ENCODE measurements around the gene LRWD1. TPM values are rescaled to one million over a fixed set of nuclear protein-coding genes. Genes with fewer than 3 reads are reported as not detected.

Gene LRWD1
- total RNA-seq, 1 experiment from 2014 or later: 39.6 TPM

DNA sequence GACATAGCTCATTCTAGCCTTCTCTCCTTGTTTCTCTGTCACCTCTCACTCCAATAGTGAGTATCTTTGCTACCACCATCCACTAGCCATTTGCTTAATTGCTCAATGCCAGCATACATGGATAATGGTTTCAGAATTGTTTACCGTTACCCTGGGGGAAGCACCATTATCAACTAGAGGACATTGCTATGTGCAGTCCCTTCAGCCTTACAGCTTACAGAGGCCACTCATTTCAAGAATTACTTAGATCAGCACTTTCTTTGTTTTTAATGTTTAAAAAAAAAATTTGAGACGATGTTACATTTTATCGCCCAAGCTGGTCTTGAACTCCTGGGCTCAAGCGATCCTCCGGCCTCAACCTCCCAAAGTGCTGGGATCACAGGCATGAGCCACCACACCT lies 46.2 kb upstream of the LRWD1 start:
- no peaks in the 10 kb centered on the region for H3K27me3 Mint-ChIP-seq (ENCODE audit: low read depth)
- H3K4me1 Mint-ChIP-seq: no peaks in the 10 kb centered on the region
- DNase-seq (ENCODE audit: low spot score) (no peak), ATAC-seq (no peak)
- H3K4me3 Mint-ChIP-seq: no peak overlapping the region
- H3K27ac Mint-ChIP-seq: no peak overlapping the region
- TF ChIP-seq SP1 (CRISPR knock-in tag; conservative IDR thresholded peaks at IDR 0.05) (no peak), ZNF121 (CRISPR knock-in tag; IDR thresholded peaks at IDR 0.05) (no peak), ZNF138 (CRISPR knock-in tag; conservative IDR thresholded peaks at IDR 0.05) (no peak), TEAD1 (CRISPR knock-in tag; IDR thresholded peaks at IDR 0.05) (no peak), SOX15 (CRISPR knock-in tag; IDR thresholded peaks at IDR 0.05) (no peak), RORB (CRISPR knock-in tag; IDR thresholded peaks at IDR 0.05) (no peak), ZNF232 (CRISPR knock-in tag; IDR thresholded peaks at IDR 0.05) (no peak), NFYB (CRISPR knock-in tag; conservative IDR thresholded peaks at IDR 0.05; ENCODE audit: low read depth) (no peak)
- TF ChIP-seq, protein P1, sequence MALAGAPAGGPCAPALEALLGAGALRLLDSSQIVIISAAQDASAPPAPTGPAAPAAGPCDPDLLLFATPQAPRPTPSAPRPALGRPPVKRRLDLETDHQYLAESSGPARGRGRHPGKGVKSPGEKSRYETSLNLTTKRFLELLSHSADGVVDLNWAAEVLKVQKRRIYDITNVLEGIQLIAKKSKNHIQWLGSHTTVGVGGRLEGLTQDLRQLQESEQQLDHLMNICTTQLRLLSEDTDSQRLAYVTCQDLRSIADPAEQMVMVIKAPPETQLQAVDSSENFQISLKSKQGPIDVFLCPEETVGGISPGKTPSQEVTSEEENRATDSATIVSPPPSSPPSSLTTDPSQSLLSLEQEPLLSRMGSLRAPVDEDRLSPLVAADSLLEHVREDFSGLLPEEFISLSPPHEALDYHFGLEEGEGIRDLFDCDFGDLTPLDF (CRISPR knock-in tag; IDR thresholded peaks at IDR 0.05): no peak
- TF ChIP-seq, protein P2, sequence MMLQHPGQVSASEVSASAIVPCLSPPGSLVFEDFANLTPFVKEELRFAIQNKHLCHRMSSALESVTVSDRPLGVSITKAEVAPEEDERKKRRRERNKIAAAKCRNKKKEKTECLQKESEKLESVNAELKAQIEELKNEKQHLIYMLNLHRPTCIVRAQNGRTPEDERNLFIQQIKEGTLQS (CRISPR knock-in tag; conservative IDR thresholded peaks at IDR 0.05): no peak
- TF ChIP-seq, protein P3, sequence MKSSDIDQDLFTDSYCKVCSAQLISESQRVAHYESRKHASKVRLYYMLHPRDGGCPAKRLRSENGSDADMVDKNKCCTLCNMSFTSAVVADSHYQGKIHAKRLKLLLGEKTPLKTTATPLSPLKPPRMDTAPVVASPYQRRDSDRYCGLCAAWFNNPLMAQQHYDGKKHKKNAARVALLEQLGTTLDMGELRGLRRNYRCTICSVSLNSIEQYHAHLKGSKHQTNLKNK (CRISPR knock-in tag; IDR thresholded peaks at IDR 0.05): no peak
- TF ChIP-seq, protein P4, sequence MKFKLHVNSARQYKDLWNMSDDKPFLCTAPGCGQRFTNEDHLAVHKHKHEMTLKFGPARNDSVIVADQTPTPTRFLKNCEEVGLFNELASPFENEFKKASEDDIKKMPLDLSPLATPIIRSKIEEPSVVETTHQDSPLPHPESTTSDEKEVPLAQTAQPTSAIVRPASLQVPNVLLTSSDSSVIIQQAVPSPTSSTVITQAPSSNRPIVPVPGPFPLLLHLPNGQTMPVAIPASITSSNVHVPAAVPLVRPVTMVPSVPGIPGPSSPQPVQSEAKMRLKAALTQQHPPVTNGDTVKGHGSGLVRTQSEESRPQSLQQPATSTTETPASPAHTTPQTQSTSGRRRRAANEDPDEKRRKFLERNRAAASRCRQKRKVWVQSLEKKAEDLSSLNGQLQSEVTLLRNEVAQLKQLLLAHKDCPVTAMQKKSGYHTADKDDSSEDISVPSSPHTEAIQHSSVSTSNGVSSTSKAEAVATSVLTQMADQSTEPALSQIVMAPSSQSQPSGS (CRISPR knock-in tag; IDR thresholded peaks at IDR 0.05; ENCODE audit: borderline replicate concordance, low read depth): no peak
- ChIA-PET CTCF (no interaction called here), POLR2A (no interaction called here)
- H3K9me3 Mint-ChIP-seq: no peaks in the 10 kb centered on the region
- H3K36me3 Mint-ChIP-seq: peaks cover 30% of the 10 kb centered on the region

DNA sequence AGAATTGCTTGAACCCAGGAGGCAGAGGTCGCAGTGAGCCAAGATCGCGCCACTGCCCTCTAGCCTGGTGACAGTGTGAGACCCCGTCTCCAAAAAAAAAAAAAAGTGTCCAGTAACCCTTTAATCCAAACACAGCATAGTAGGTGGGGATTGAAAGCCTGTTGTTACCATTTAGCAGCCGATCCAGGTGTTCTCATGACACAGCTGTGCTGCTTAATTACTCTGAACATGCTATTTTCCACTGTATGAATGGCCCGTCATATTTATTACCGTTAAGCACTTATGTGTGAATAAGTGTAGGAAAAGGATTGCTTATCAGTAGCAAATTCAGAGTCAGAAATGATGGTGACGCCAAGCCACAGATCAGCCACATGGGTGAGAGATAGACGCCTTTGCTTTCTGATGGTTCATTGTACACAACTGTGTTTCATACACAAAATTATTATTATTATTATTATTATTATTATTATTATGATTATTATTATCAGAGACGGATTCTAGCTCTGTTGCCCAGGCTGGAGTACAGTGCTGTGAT lies 43.0 kb upstream of the LRWD1 start:
- ATAC-seq (no peak), DNase-seq (ENCODE audit: low spot score) (no peak)
- no peak overlapping the region for H3K4me3 Mint-ChIP-seq
- H3K27me3 Mint-ChIP-seq (ENCODE audit: low read depth): no peaks in the 10 kb centered on the region
- H3K36me3 Mint-ChIP-seq: peaks cover 35% of the 10 kb centered on the region
- H3K27ac Mint-ChIP-seq: no peak overlapping the region
- H3K4me1 Mint-ChIP-seq: peaks cover 12% of the 10 kb centered on the region
- CTCF ChIA-PET: interaction anchor here (0.7 kb wide), 1 partner anchor 10 kb away, joined by 3 read pairs; no protein-coding TSS in a partner anchor
- H3K9me3 Mint-ChIP-seq: no peaks in the 10 kb centered on the region
- peak; percentile 59; the same call in 1 of the 2 replicates for TF ChIP-seq HMGA2 (CRISPR knock-in tag; IDR thresholded peaks at IDR 0.05)
- TF ChIP-seq CREB1 (CRISPR knock-in tag; IDR thresholded peaks at IDR 0.05): no peak
- POLR2A ChIA-PET: interaction anchor here (0.6 kb wide), 2 partner anchors 31 to 88 kb away, joined by 6 to 10 read pairs; no protein-coding TSS in a partner anchor

DNA sequence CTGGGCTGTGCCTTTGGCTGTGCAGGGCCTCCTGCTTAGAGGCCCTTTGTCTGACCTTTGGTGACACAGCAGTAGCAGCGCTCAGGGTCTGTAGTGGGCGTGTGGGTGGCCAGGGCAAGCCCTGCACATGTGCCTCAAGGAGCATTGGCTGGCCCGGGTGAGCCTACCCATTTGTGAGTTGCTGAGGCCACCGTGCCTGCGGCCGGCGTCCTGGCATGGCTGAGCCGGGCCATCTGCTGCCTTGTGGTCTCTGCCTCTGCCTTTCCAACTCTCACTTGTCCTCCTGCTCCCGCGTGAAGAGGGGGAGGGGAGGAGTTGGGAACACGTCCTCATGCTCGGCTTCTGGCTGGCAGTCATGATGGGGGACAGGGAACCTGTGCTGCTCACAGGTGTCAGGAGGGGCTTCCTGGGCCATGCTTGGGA lies 40.6 kb upstream of the LRWD1 start:
- DNase-seq (ENCODE audit: low spot score) (no peak), ATAC-seq (peak; percentile 51)
- Mint-ChIP-seq H3K27ac (peak overlapping the region; percentile 82), H3K27me3 (ENCODE audit: low read depth) (no peaks in the 10 kb centered on the region), H3K9me3 (no peaks in the 10 kb centered on the region), H3K4me1 (peaks cover 12% of the 10 kb centered on the region), H3K4me3 (no peak overlapping the region), H3K36me3 (peaks cover 34% of the 10 kb centered on the region)
- POLR2A ChIA-PET: no interaction called here
- CTCF ChIA-PET: interaction anchor here (0.9 kb wide), 1 partner anchor 43 kb away, joined by 3 read pairs; no protein-coding TSS in a partner anchor
- TF ChIP-seq ETV6 (CRISPR knock-in tag; IDR thresholded peaks at IDR 0.05) (no peak), IRF2 (CRISPR knock-in tag; IDR thresholded peaks at IDR 0.05; ENCODE audit: borderline replicate concordance, low read depth) (no peak), GTF2I (CRISPR knock-in tag; conservative IDR thresholded peaks at IDR 0.05) (no peak), CREM (CRISPR knock-in tag; IDR thresholded peaks at IDR 0.05) (no peak), SP1 (CRISPR knock-in tag; conservative IDR thresholded peaks at IDR 0.05) (no peak), ZNF317 (CRISPR knock-in tag; IDR thresholded peaks at IDR 0.05; ENCODE audit: borderline replicate concordance, low read depth) (no peak), SOX15 (CRISPR knock-in tag; IDR thresholded peaks at IDR 0.05) (no peak), JUN (CRISPR knock-in tag; IDR thresholded peaks at IDR 0.05) (no peak), ZNF121 (CRISPR knock-in tag; IDR thresholded peaks at IDR 0.05) (no peak), ATF1 (CRISPR knock-in tag; IDR thresholded peaks at IDR 0.05) (no peak), MXD4 (CRISPR knock-in tag; IDR thresholded peaks at IDR 0.05; ENCODE audit: borderline replicate concordance) (no peak)
- TF ChIP-seq, protein P3 (CRISPR knock-in tag; IDR thresholded peaks at IDR 0.05): no peak
- TF ChIP-seq, protein P5, sequence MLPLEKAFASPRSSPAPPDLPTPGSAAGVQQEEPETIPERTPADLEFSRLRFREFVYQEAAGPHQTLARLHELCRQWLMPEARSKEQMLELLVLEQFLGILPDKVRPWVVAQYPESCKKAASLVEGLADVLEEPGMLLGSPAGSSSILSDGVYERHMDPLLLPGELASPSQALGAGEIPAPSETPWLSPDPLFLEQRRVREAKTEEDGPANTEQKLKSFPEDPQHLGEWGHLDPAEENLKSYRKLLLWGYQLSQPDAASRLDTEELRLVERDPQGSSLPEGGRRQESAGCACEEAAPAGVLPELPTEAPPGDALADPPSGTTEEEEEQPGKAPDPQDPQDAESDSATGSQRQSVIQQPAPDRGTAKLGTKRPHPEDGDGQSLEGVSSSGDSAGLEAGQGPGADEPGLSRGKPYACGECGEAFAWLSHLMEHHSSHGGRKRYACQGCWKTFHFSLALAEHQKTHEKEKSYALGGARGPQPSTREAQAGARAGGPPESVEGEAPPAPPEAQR (CRISPR knock-in tag; IDR thresholded peaks at IDR 0.05): no peak
- TF ChIP-seq, protein P6, sequence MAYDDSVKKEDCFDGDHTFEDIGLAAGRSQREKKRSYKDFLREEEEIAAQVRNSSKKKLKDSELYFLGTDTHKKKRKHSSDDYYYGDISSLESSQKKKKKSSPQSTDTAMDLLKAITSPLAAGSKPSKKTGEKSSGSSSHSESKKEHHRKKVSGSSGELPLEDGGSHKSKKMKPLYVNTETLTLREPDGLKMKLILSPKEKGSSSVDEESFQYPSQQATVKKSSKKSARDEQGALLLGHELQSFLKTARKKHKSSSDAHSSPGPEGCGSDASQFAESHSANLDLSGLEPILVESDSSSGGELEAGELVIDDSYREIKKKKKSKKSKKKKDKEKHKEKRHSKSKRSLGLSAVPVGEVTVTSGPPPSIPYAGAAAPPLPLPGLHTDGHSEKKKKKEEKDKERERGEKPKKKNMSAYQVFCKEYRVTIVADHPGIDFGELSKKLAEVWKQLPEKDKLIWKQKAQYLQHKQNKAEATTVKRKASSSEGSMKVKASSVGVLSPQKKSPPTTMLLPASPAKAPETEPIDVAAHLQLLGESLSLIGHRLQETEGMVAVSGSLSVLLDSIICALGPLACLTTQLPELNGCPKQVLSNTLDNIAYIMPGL (CRISPR knock-in tag; IDR thresholded peaks at IDR 0.05): no peak

Measured in WTC11 (cell line).